Type B pancreatic cell (in vitro differentiated cells): ENCODE data around the gene SPDYE16. TPM values are rescaled to one million over a fixed set of nuclear protein-coding genes. Genes with fewer than 3 reads are reported as not detected.
"Not testable (repeated sequence)": the region's sequence is repeated elsewhere in the genome, so short reads cannot be mapped to it uniquely, and the experiment has no call there.

ENCODE experiments used
- DNase-seq: peaks from one replicate; pipeline ENCODE4 v3.0.0; 2021; ENCODE audit warnings: mixed read lengths; ENCODE audit not compliant: unreplicated experiment; ENCODE audit errors: extremely low spot score
- H3K27ac Mint-ChIP-seq: 2 replicates; pipeline ENCODE4 v1.8.0; 2021; ENCODE audit warnings: mild to moderate bottlenecking, mixed read lengths
- H3K27me3 Mint-ChIP-seq: 2 replicates; pipeline ENCODE4 v1.8.0; 2021; ENCODE audit warnings: mixed read lengths
- H3K36me3 Mint-ChIP-seq: 2 replicates; pipeline ENCODE4 v1.8.0; 2021; ENCODE audit warnings: mixed read lengths
- H3K4me1 Mint-ChIP-seq: one replicate; pipeline ENCODE4 v1.8.0; 2021; ENCODE audit warnings: mixed read lengths; ENCODE audit not compliant: unreplicated experiment
- H3K4me3 Mint-ChIP-seq: 2 replicates; pipeline ENCODE4 v1.8.0; 2021; ENCODE audit warnings: mild to moderate bottlenecking, mixed read lengths
- H3K9me3 Mint-ChIP-seq: 2 replicates; pipeline ENCODE4 v1.8.0; 2021; ENCODE audit warnings: mixed read lengths
- long read RNA-seq: library from polyadenylated mRNA; unstranded; transcript quantifications from one replicate; pipeline ENCODE4 v2.0.0, GENCODE V29; 2020
- total RNA-seq: library from RNA; stranded (reverse); gene quantifications from 2 replicates; pipeline ENCODE4 v1.2.1, GENCODE V29; 2021; ENCODE audit warnings: low replicate concordance

Gene SPDYE16
- total RNA-seq = 0.19 and 0.51 TPM in 2 replicates
- long read RNA-seq = 0 reads

- H3K4me1 Mint-ChIP-seq, H3K9me3 Mint-ChIP-seq, H3K27me3 Mint-ChIP-seq, H3K4me3 Mint-ChIP-seq, H3K27ac Mint-ChIP-seq, DNase-seq, H3K36me3 Mint-ChIP-seq: not testable (repeated sequence)
Observed at GRCh38 chr7:76543197-76543596, at the start of gene SPDYE16. TSS of gene SPDYE16 (minus strand) at chr7:76543297. CDS start at chr7:76541459, 1,838 bp downstream.

DNA sequence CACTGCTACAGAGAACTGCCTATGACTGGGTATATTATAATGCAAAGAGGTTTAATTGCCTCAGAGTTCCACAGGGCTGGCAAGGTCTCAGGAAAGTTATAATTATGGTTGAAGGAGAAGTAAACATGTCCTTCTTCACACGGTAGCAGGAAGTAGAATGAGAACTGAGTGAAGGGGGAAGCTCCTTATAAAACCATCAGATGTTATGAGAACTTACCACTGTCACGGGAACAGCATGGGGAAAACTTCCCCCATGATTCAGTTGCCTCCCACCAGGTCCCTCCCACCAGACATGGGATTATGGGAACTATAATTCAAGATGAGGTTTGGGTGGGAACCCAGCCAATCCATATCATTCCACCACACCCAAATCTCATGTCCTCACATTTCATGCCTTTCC lies 49.6 kb upstream of the SPDYE16 start:
- not testable (repeated sequence) for H3K27me3 Mint-ChIP-seq, H3K4me3 Mint-ChIP-seq, H3K27ac Mint-ChIP-seq, H3K4me1 Mint-ChIP-seq, H3K9me3 Mint-ChIP-seq, DNase-seq
- H3K36me3 Mint-ChIP-seq = peaks cover 12% of the 10 kb centered on the region

GRCh38 chr7:76591602-76592304 lies 48.7 kb upstream of the SPDYE16 start:
- H3K4me3 Mint-ChIP-seq, H3K27me3 Mint-ChIP-seq, H3K9me3 Mint-ChIP-seq, H3K27ac Mint-ChIP-seq, DNase-seq, H3K4me1 Mint-ChIP-seq: not testable (repeated sequence)
- peaks cover 15% of the 10 kb centered on the region for H3K36me3 Mint-ChIP-seq

DNA sequence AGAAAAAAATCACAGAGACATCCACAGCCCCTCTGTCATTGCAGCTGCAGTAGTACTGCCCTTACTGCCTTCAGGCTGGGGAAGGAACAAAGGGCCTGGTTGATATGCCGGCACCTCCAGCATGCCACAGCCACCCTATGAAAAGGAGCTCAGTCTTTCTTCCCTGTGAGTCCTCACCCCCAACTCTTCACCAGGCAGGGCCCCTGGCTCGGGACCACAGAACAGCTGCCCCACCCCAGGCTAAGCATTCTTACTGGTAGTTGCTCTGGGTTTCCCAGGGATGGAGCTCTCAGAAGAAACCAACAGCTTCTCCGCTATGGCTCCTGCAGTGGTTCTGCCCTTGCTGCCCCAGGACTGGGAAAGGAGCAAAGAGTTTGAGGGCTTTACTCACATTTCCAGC lies 47.9 kb upstream of the SPDYE16 start:
- H3K9me3 Mint-ChIP-seq, DNase-seq, H3K27me3 Mint-ChIP-seq, H3K4me3 Mint-ChIP-seq, H3K4me1 Mint-ChIP-seq, H3K27ac Mint-ChIP-seq: not testable (repeated sequence)
- peaks cover 15% of the 10 kb centered on the region for H3K36me3 Mint-ChIP-seq

- H3K4me3 Mint-ChIP-seq, H3K36me3 Mint-ChIP-seq, H3K4me1 Mint-ChIP-seq, H3K27ac Mint-ChIP-seq, H3K9me3 Mint-ChIP-seq, DNase-seq, H3K27me3 Mint-ChIP-seq: not testable (repeated sequence)
Observed at GRCh38 chr7:76588586-76588985, 45.5 kb upstream of the SPDYE16 start.

GRCh38 chr7:76586585-76587315 lies 43.7 kb upstream of the SPDYE16 start:
- H3K4me1 Mint-ChIP-seq, H3K27ac Mint-ChIP-seq, H3K4me3 Mint-ChIP-seq, H3K27me3 Mint-ChIP-seq, DNase-seq, H3K9me3 Mint-ChIP-seq: not testable (repeated sequence)
- H3K36me3 Mint-ChIP-seq = peaks cover 10% of the 10 kb centered on the region

GRCh38 chr7:76583636-76584281 lies 40.7 kb upstream of the SPDYE16 start:
- not testable (repeated sequence) for H3K27me3 Mint-ChIP-seq, H3K4me1 Mint-ChIP-seq, DNase-seq, H3K9me3 Mint-ChIP-seq
- Mint-ChIP-seq H3K4me3 (peak overlapping the region; percentile 20), H3K27ac (peak overlapping the region; percentile 80), H3K36me3 (peaks cover 10% of the 10 kb centered on the region)

- not testable (repeated sequence) for DNase-seq, H3K27me3 Mint-ChIP-seq, H3K9me3 Mint-ChIP-seq, H3K4me1 Mint-ChIP-seq
- Mint-ChIP-seq H3K27ac (peak overlapping the region; percentile 80), H3K4me3 (peak overlapping the region; percentile 20), H3K36me3 (peaks cover 10% of the 10 kb centered on the region)
Observed at GRCh38 chr7:76582848-76583631, 39.9 kb upstream of the SPDYE16 start.

GRCh38 chr7:76575919-76576655 lies 33.0 kb upstream of the SPDYE16 start:
- H3K36me3 Mint-ChIP-seq = not testable (repeated sequence)

DNA sequence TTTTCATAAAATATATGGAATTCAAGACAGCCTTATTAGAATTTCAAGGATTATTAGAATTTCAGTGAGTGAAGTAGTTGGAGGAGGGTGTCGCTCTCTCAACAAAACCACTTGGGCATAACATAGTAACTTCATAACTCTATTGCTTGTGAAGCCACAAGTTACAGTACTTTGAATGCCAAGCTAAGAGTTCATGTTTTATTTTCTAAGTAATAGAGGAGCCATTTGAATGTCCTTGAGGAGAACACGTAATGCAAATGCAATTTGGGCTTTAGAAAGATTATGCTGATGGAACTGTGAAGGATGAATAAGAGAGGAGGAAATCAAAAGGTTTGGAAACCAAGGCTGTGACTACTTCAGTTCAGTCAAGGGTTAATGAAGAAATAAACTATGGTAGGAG lies 32.3 kb upstream of the SPDYE16 start:
- DNase-seq, H3K27me3 Mint-ChIP-seq, H3K36me3 Mint-ChIP-seq, H3K4me1 Mint-ChIP-seq, H3K27ac Mint-ChIP-seq, H3K4me3 Mint-ChIP-seq, H3K9me3 Mint-ChIP-seq: not testable (repeated sequence)

More at GRCh38 chr7:76575919-76576655, 33.0 kb upstream of the SPDYE16 start:
- not testable (repeated sequence) for H3K9me3 Mint-ChIP-seq, DNase-seq, H3K4me3 Mint-ChIP-seq, H3K4me1 Mint-ChIP-seq, H3K27me3 Mint-ChIP-seq
- H3K27ac Mint-ChIP-seq = peak overlapping the region; percentile 47

GRCh38 chr7:76572296-76572695 lies 29.2 kb upstream of the SPDYE16 start:
- H3K4me3 Mint-ChIP-seq, H3K9me3 Mint-ChIP-seq, H3K36me3 Mint-ChIP-seq, H3K27me3 Mint-ChIP-seq, DNase-seq, H3K4me1 Mint-ChIP-seq: not testable (repeated sequence)
- peak overlapping the region; percentile 44 for H3K27ac Mint-ChIP-seq

DNA sequence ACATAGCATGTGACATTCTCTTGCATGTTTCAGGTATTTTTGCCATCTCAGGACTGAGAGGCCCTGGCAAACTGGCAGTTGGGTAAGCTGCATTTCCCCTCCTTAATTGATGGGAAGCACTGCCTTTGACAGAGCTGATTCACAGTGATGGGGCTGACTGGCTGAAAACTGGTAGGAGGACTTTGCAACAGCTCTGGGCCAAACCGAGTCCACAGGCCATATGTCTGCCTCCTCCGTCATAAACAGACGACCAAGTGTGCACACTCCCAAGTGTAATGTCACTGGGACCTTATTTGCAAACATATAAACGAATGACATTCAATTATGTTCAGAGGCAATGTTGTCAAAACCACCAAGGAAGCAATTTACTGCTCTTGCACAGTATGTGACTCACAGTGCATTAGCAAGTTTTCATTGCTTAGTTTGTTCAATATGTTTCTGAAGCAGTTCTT lies 27.3 kb upstream of the SPDYE16 start:
- not testable (repeated sequence) for H3K9me3 Mint-ChIP-seq, H3K27me3 Mint-ChIP-seq, H3K4me1 Mint-ChIP-seq, H3K4me3 Mint-ChIP-seq, DNase-seq
- H3K27ac Mint-ChIP-seq = peak overlapping the region; percentile 74
- H3K36me3 Mint-ChIP-seq = peaks cover 12% of the 10 kb centered on the region

- not testable (repeated sequence) for H3K27ac Mint-ChIP-seq, H3K4me1 Mint-ChIP-seq, H3K4me3 Mint-ChIP-seq, H3K9me3 Mint-ChIP-seq, H3K27me3 Mint-ChIP-seq, DNase-seq
- H3K36me3 Mint-ChIP-seq = peaks cover 15% of the 10 kb centered on the region
Observed at GRCh38 chr7:76568742-76569141, 25.6 kb upstream of the SPDYE16 start.
